GM21360 (cell line): ENCODE results near the gene SLC23A2.

Source experiments
- ATAC-seq: cut with Tn5 transposase; IDR thresholded peaks from one replicate; pipeline ENCODE4 v1.9.1; 2021; ENCODE audit warnings: mild to moderate bottlenecking, moderate library complexity; ENCODE audit not compliant: unreplicated experiment

The SLC23A2 gene

GRCh38 chr20:4971064-4971463, 30.2 kb downstream of the SLC23A2 start:
- no peak for ATAC-seq

DNA sequence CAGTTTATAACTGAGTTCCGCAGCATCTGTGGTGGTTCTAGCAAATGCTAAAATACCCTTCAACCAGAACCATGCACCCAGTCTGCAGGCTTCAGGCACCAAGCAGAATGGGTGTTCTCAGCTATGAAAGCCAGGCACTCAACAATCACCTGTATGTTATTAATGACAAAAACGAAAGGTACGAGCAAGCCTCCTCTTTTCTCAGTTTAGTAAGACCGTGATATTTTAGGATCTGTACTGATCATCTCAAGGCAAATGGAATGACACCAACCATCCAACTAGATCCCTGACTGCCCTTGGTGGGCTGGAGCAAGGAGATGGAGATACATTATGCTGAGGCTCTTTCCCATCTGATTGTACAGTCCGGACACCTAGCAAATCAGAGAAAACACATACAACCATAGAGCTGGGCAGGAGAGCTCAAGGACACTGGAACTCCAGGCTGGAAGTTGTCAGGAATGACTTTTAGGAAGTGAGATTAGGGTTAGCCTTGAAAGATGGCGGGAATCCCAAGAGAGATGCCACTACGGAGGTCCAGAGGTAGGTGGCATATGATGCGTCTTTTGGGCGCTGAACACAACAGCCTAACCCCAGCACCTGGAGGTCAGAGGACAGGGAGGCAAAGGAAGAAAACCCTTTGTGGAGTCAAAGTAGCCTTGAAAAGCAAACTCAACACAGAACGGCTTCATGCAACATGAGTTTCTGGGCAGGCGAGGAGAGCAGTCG, 33.4 kb downstream of the SLC23A2 start:
- no peak for ATAC-seq

DNA sequence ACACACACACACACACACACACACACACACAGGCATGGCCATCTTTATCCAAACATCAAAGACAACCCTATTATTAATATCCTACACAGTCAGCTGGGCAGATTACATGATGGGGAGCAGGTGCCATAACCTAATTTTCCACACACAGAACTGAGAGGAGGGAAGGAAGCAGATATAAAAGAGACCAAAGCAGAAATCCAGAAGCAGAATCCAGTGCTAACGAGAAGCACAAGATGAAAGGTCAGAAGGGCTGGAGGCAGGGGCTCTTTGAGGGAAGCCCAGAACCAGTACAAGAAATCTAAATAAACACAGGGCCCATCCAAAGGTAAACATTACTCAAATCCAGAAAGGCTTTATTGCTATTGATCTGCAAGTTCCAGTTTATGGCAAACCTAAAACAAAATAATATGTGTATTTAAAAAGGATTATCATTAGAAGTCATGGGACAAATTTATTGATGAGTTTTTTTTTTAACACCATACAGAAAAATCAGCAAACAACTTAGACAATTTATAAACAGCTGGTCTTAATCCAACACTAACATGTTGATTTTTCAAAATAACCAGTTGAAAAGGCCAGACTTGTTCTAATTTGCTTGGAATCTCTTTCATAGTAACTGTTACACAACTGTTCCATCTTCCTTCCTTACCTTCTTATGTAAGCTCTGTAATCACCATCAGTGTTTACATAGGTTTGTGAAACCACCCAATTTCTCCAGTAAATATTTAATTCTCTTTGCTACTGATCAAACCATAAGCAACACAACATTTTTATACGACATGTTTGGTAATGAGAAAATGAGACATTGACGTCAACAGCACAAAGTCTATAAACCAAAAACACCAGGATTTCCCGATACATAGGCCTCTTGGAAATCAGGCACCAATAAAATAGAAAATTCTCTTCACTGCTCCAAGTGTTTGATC, 34.2 kb downstream of the SLC23A2 start:
- ATAC-seq, result no peak

- no peak for ATAC-seq
These were observed 39.0 kb downstream of the SLC23A2 start for GRCh38 chr20:4962241-4962855.

- no peak for ATAC-seq
These were observed 39.6 kb downstream of the SLC23A2 start for GRCh38 chr20:4961746-4962145.

DNA sequence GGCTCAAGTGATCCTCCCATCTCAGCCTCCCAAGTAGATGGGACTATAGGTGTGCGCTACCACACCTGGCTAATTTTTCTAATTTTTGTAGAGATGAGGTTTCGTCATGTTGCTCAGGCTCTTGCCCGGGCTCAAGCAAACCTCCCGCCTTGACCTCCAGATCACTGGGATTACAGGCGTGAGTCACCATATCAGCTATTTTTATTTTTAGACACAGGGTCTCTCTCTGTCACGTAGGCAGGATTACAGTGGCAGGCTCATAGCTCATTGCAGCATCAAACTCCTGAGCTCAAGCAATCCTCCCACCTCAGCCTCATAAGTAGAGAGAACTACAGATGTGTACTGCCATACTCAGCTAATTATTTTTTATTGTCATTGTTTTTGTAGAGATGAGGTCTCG, 41.7 kb downstream of the SLC23A2 start:
- no peak for ATAC-seq

DNA sequence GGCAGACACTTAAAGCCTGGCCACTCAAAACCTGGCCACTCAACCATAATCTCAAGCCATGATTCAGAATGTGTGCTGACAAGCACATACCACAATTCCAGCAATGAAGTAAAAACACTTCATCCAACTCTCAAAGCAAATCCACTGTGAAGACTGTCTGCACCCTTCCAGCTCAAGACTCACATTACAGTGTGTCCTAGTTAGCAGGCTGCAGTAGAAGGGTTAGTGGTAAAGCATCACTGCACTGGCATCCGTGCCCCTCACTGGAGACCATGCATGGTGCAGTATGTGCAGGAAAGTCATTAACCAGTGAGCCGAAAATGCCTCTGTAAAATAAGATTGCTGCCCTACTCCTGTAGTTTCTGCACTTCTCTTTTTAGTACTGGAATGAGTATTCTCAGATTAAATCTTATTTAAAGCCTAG, 43.4 kb downstream of the SLC23A2 start:
- no peak for ATAC-seq

DNA sequence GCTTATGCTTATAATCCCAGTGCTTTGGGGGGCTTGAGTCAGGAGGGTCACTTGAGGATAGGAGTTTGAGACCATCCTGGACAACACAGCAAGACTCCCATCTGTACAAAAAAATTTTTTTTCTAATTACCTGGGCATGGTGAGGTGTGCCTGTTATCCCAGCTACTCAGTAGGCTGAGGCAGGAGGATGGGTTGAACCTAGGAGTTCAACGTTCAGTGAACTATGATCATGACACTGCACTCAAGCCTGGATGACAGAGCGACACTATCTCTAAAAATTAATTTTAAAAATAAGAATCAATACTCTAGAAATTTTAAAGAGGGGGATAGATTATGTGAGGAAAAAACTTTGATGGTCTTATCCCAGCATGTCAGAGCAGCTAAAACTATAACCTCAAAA, 44.1 kb downstream of the SLC23A2 start:
- ATAC-seq, result no peak

- no peak for ATAC-seq
These were observed 45.0 kb downstream of the SLC23A2 start for GRCh38 chr20:4956200-4956810.

DNA sequence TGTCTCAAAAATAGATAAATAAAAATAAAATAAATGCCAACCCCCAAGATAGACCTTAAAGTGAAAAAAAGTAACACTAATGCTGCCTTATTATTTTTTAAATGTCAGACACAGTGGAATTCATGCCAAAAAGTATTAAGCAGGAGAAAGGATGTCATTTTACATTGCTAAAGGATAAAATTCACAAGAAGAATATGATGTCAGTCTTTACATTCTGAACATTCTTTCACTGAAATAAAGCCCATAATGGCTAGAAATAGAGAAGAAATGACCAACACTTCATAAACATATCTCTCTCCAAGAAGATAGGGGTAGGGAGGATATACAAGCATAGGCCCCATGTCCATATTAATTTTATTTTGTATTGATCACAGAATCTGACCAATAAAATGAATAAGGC, 47.4 kb downstream of the SLC23A2 start:
- no peak for ATAC-seq

GRCh38 chr20:4952229-4952628, 49.1 kb downstream of the SLC23A2 start:
- ATAC-seq, result no peak

- no peak for ATAC-seq
These were observed 50.0 kb downstream of the SLC23A2 start for GRCh38 chr20:4951299-4951698.

DNA sequence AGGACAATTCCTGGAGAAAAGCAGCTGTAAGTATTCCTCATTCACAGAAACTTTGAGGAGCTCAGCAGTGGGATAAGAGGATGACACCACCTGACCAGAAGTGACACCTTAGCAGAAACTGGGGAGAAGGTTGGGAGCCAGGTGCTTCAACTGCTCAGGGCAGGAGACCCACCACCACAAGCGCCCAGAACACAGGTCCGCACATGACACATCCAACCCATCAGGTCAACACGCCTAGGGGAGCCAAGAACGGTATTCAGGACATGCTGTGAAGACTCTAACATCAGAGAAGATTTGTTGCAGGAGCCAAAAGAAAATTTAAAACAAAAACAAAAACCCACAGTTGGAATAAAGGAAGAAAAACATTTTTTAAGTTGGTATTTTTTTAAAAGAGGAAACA, 50.5 kb downstream of the SLC23A2 start:
- no peak for ATAC-seq

DNA sequence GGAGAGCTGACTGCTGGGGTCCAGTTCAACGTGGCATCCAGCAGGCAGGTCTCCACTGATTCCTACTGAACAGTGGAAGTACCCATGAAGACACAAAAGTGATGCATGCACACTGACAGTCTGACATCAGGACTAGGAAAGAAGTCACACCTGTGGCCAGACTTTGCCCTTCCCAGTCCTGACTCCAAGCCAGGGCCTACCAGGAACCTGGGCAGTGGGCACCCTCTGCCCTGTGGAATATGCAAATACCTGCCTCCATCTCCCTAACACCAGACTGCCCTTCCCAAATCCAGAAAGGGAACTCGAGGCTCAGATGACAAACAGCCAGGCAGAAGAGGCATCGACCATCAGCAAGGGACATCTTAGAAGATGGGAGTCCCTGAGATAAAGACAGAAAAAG, 50.9 kb downstream of the SLC23A2 start:
- no peak for ATAC-seq

- peak; percentile 45 for ATAC-seq
These were observed 51.5 kb downstream of the SLC23A2 start for GRCh38 chr20:4949833-4950178.

DNA sequence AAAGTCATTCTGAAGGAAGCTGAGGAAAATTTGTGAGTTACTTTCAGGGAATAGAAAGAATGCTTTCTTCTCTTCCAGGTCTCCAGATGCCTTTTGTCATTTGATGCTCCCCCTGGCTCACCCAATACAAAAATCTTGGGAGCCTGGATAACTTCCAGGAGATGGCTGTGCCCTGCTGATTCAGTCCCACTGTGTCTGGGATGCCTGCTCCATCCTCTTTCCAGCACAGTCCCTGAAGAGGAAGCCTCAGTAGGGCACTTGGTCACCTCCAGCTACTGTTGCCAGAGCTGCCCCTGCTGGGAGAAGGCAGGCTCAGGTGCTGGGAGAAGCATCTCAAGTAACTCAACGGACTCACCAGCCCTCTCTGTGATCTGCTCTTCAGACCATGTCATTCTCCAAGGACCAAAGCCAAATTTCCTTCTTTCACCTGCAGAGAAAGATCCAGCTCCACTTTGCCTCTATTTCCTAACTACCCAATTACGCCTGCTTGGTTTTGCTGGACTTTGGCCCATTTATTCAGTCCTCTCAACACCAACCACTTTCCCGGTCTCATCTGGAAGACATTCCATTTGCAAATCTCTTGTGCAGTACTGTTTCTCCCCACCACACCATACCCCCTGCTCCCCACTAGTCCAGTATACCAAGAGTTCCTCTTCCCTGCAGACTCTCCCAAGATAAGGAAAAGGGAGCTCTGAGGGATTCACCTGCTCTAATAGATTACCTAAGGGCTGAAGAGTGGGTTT, 53.3 kb downstream of the SLC23A2 start:
- no peak for ATAC-seq

GRCh38 chr20:4946986-4947385, 54.3 kb downstream of the SLC23A2 start:
- no peak for ATAC-seq

GRCh38 chr20:4946585-4946984, 54.7 kb downstream of the SLC23A2 start:
- ATAC-seq, result no peak

- ATAC-seq, result no peak
These were observed 56.6 kb downstream of the SLC23A2 start for GRCh38 chr20:4944518-4945313.

- no peak for ATAC-seq
These were observed 59.0 kb downstream of the SLC23A2 start for GRCh38 chr20:4942331-4942730.
